Mucosa of rectum (tissue), 2 donors: Measurements from ENCODE around the gene SFT2D2.

Experiments
- H3K27ac ChIP-seq, 2 donors: one replicate each; pipeline ENCODE4 v1.7.0; 2013; ENCODE audit warnings: inconsistent platforms in 2 of 2, low read depth in 2 of 2, low read length in 2 of 2
- H3K27me3 ChIP-seq, 2 donors: one replicate each; pipeline ENCODE4 v1.7.0; 2013; ENCODE audit warnings: low read length in 2 of 2; ENCODE audit not compliant: control insufficient read depth in 2 of 2, insufficient read depth in 2 of 2
- H3K36me3 ChIP-seq, 2 donors: one replicate each; pipeline ENCODE4 v1.7.0; 2013; ENCODE audit warnings: low read length in 2 of 2; ENCODE audit not compliant: control insufficient read depth in 2 of 2, insufficient read depth in 2 of 2
- H3K4me1 ChIP-seq, 2 donors: one replicate each; pipeline ENCODE4 v1.7.0; 2013; ENCODE audit warnings: low read length in 2 of 2, mild to moderate bottlenecking in 1 of 2; ENCODE audit not compliant: control insufficient read depth in 2 of 2, insufficient read depth in 2 of 2
- H3K4me3 ChIP-seq, 2 donors: one replicate each; pipeline ENCODE4 v1.7.0; 2013; ENCODE audit warnings: low read length in 2 of 2
- H3K9ac ChIP-seq, 2 donors: one replicate each; pipeline ENCODE4 v1.7.0; 2013; ENCODE audit warnings: low read length in 2 of 2, low read depth in 1 of 2, mild to moderate bottlenecking in 1 of 2
- H3K9me3 ChIP-seq, 2 donors: one replicate each; pipeline ENCODE4 v1.7.0; 2013; ENCODE audit warnings: low read length in 2 of 2; ENCODE audit not compliant: control insufficient read depth in 2 of 2
- donor health status: healthy.
- donor health status: Normal muscosa, but diverticular disease.

Gene SFT2D2

GRCh38 chr1:168300626-168301025, 74.8 kb downstream of the SFT2D2 start:
- Histone ChIP-seq H3K4me1 (no peaks in the 10 kb centered on the region), H3K9me3 (no peaks in the 10 kb centered on the region), H3K4me3 (no peak overlapping the region), H3K36me3 (no peaks in the 10 kb centered on the region), H3K27ac (no peak overlapping the region), H3K27me3 (no peaks in the 10 kb centered on the region), H3K9ac (no peak overlapping the region)

GRCh38 chr1:168301664-168302320, 76.0 kb downstream of the SFT2D2 start:
- H3K4me1 ChIP-seq = no peaks in the 10 kb centered on the region
- no peaks in the 10 kb centered on the region for H3K9me3 ChIP-seq
- no peak overlapping the region for H3K27ac ChIP-seq
- no peak overlapping the region for H3K4me3 ChIP-seq
- H3K27me3 ChIP-seq = no peaks in the 10 kb centered on the region
- H3K9ac ChIP-seq = no peak overlapping the region
- no peaks in the 10 kb centered on the region for H3K36me3 ChIP-seq
